Measurements from ENCODE around the gene DOLK. TPM values are rescaled to one million over a fixed set of nuclear protein-coding genes. Genes with fewer than 3 reads are reported as not detected.
A peak's percentile ranks its signal among the peaks of the same experiment; 100 is the strongest.

DOLK gene
- total and polyA plus RNA-seq, 10 of the 15 experiments (the other 5 are each of a cell fraction or from before 2014, with no cell fraction given), result 1.9 to 18.2 (median 9.1) TPM

- BruUV-seq (replicated peaks), result no TSS peak
- Histone ChIP-seq H3K27ac (ENCODE audit: control insufficient read depth, insufficient read depth) (no peak overlapping the region), H2AFZ (ENCODE audit: control insufficient read depth, low read depth, low read length) (no peak overlapping the region), H3K27me3 (replicated peaks in 1 of 2; ENCODE audit: control insufficient read depth in 2 of 2, insufficient read depth in 2 of 2, low read length in 1 of 2) (no peaks in the 10 kb centered on the region), H3K36me3 (ENCODE audit: control insufficient read depth in 2 of 2, insufficient read depth in 2 of 2, low read length in 1 of 2) (peaks cover 23 to 33% of the 10 kb centered on the region in 2 experiments), H3K79me2 (ENCODE audit: control insufficient read depth, insufficient read depth, low read length) (no peaks in the 10 kb centered on the region), H3K9ac (ENCODE audit: control insufficient read depth, insufficient read depth, low read length) (no peak overlapping the region), H3K4me1 (ENCODE audit: control insufficient read depth, insufficient read depth, low read length) (no peaks in the 10 kb centered on the region), H4K20me1 (ENCODE audit: control insufficient read depth, insufficient read depth) (no peaks in the 10 kb centered on the region), H3K4me3 (no peak overlapping the region), H3K9me3 (replicated peaks; ENCODE audit: control insufficient read depth, insufficient read depth, low read length) (no peaks in the 10 kb centered on the region), H3K4me2 (ENCODE audit: control insufficient read depth, insufficient read depth) (no peak overlapping the region)
- WGBS (ENCODE audit: insufficient coverage, insufficient replicate concordance, low lambda C conversion rate, missing lambda C conversion rate), result 100% methylated on average over 7 of the region's 7 CpGs
- intact Hi-C loops (cut with micrococcal nuclease; ENCODE audit: unreplicated experiment) (no loop called here), in situ Hi-C loops (cut with MboI) (no loop called here)
- ChIA-PET SMC1A (ENCODE audit: uncharacterized antibody, unreplicated experiment) (no interaction called here), CTCF (interaction anchor here (0.7 to 2.1 kb wide), 3 partner anchors 13 to 630 kb away, joined by 3 to 8 read pairs (median 7); partner anchors contain the start of gene MIGA2), RAD21 (ENCODE audit: unreplicated experiment) (interaction anchor here (1.0 kb wide), 1 partner anchor 14 kb away, joined by 3 read pairs; no protein-coding TSS in a partner anchor), POLR2A (no interaction called here)
- ATAC-seq (peak; percentile 56), FAIRE-seq (no peak), DNase-seq (ENCODE audit: low read depth, low spot score) (no peak)
- TF ChIP-seq, protein P1, sequence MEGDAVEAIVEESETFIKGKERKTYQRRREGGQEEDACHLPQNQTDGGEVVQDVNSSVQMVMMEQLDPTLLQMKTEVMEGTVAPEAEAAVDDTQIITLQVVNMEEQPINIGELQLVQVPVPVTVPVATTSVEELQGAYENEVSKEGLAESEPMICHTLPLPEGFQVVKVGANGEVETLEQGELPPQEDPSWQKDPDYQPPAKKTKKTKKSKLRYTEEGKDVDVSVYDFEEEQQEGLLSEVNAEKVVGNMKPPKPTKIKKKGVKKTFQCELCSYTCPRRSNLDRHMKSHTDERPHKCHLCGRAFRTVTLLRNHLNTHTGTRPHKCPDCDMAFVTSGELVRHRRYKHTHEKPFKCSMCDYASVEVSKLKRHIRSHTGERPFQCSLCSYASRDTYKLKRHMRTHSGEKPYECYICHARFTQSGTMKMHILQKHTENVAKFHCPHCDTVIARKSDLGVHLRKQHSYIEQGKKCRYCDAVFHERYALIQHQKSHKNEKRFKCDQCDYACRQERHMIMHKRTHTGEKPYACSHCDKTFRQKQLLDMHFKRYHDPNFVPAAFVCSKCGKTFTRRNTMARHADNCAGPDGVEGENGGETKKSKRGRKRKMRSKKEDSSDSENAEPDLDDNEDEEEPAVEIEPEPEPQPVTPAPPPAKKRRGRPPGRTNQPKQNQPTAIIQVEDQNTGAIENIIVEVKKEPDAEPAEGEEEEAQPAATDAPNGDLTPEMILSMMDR (IDR thresholded peaks at IDR 0.05 in 2 of 3, conservative IDR thresholded peaks at IDR 0.05 in 1 of 3; ENCODE audit: control insufficient read depth in 2 of 3, extremely low read depth in 1 of 3, insufficient read depth in 1 of 3, low read depth in 3 of 3, low read length in 3 of 3), result peak; percentile 12 to 38 (median 35); a peak in 3 of 6 replicates
- no peak for TF ChIP-seq RAD51 (IDR thresholded peaks at IDR 0.05)
Observed at GRCh38 chr9:128992995-128993394, 45.6 kb upstream of the DOLK start.

DNA sequence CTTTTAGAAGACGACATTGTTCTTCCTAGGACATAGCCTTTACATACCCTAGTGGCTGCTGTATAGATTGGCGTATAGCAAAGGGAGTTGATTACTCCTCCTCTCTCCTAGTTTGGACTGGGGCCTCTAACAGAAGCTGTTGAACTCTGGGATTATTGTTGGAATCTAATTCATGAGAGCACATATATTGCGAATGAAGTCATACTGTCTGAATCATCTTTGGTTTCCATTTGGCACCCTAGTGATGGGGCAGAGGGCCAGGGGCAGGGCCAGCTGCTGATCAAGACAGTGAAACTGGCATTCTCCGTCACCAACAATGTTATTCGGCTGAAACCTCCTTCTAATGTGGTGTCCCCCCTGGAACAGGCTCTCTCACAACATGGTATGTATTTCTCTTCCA is 40.4 kb upstream of the DOLK start:
- no peak overlapping the region for H3K4me3 ChIP-seq
- DNase-seq (ENCODE audit: low read depth, low spot score) (no peak), ATAC-seq (no peak), FAIRE-seq (no peak)
- no peak overlapping the region for H2AFZ ChIP-seq (ENCODE audit: control insufficient read depth, low read depth, low read length)
- 95% methylated on average over 5 of the region's 5 CpGs for WGBS (ENCODE audit: insufficient coverage, insufficient replicate concordance, low lambda C conversion rate, missing lambda C conversion rate)
- H3K4me2 ChIP-seq (ENCODE audit: control insufficient read depth, insufficient read depth), result no peak overlapping the region
- no peaks in the 10 kb centered on the region for H3K4me1 ChIP-seq (ENCODE audit: control insufficient read depth, insufficient read depth, low read length)
- CTCF ChIA-PET, result no interaction called here
- peaks cover 17 to 37% of the 10 kb centered on the region in 2 experiments for H3K36me3 ChIP-seq (ENCODE audit: control insufficient read depth in 2 of 2, insufficient read depth in 2 of 2, low read length in 1 of 2)
- no peaks in the 10 kb centered on the region for H3K27me3 ChIP-seq (replicated peaks in 1 of 2; ENCODE audit: control insufficient read depth in 2 of 2, insufficient read depth in 2 of 2, low read length in 1 of 2)
- SMC1A ChIA-PET (ENCODE audit: uncharacterized antibody, unreplicated experiment), result interaction anchor here (1.2 kb wide), 1 partner anchor 39 kb away, joined by 3 read pairs; no protein-coding TSS in a partner anchor
- POLR2A ChIA-PET, result interaction anchor here (0.6 to 1.2 kb wide), 3 partner anchors 39 to 1025 kb away, joined by 3 to 6 read pairs (median 5); no protein-coding TSS in a partner anchor
- BruUV-seq (replicated peaks), result no TSS peak
- no peak overlapping the region for H3K9ac ChIP-seq (ENCODE audit: control insufficient read depth, insufficient read depth, low read length)
- intact Hi-C loops (cut with micrococcal nuclease; ENCODE audit: unreplicated experiment) (no loop called here), in situ Hi-C loops (cut with MboI) (no loop called here)
- no peak overlapping the region for H3K27ac ChIP-seq (ENCODE audit: control insufficient read depth, insufficient read depth)
- H3K79me2 ChIP-seq (ENCODE audit: control insufficient read depth, insufficient read depth, low read length), result no peaks in the 10 kb centered on the region
- H3K9me3 ChIP-seq (replicated peaks; ENCODE audit: control insufficient read depth, insufficient read depth, low read length), result no peaks in the 10 kb centered on the region
- RAD21 ChIA-PET (ENCODE audit: unreplicated experiment), result no interaction called here
- H4K20me1 ChIP-seq (ENCODE audit: control insufficient read depth, insufficient read depth), result no peaks in the 10 kb centered on the region
- no peak for TF ChIP-seq SMAD5 (IDR thresholded peaks at IDR 0.05; ENCODE audit: low read depth)
- no peak for TF ChIP-seq WRNIP1 (IDR thresholded peaks at IDR 0.05; ENCODE audit: borderline replicate concordance, low read depth, low read length)
- TF ChIP-seq ATF2 (IDR thresholded peaks at IDR 0.05; ENCODE audit: low read length), result no peak
- TF ChIP-seq, protein P2, sequence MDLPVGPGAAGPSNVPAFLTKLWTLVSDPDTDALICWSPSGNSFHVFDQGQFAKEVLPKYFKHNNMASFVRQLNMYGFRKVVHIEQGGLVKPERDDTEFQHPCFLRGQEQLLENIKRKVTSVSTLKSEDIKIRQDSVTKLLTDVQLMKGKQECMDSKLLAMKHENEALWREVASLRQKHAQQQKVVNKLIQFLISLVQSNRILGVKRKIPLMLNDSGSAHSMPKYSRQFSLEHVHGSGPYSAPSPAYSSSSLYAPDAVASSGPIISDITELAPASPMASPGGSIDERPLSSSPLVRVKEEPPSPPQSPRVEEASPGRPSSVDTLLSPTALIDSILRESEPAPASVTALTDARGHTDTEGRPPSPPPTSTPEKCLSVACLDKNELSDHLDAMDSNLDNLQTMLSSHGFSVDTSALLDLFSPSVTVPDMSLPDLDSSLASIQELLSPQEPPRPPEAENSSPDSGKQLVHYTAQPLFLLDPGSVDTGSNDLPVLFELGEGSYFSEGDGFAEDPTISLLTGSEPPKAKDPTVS (IDR thresholded peaks at IDR 0.05; ENCODE audit: low read depth, low read length), result no peak
- TF ChIP-seq TCF3 (IDR thresholded peaks at IDR 0.05; ENCODE audit: borderline replicate concordance, insufficient read depth, low read depth, low read length), result no peak
- TF ChIP-seq POLR2A (IDR thresholded peaks at IDR 0.05; ENCODE audit: low read depth, low read length), result no peak
- TF ChIP-seq HDAC2 (IDR thresholded peaks at IDR 0.05), result no peak
- no peak for TF ChIP-seq CBX3 (IDR thresholded peaks at IDR 0.05; ENCODE audit: borderline replicate concordance, low read depth)
- TF ChIP-seq, protein P1 (IDR thresholded peaks at IDR 0.05 in 2 of 3, conservative IDR thresholded peaks at IDR 0.05 in 1 of 3; ENCODE audit: control insufficient read depth in 2 of 3, extremely low read depth in 1 of 3, insufficient read depth in 1 of 3, low read depth in 3 of 3, low read length in 3 of 3), result no peak
